Activated T-cell treated with anti-CD3 and anti-CD28 coated beads for 1 hour (primary cell): Measurements from ENCODE around the gene FGD4.

ENCODE experiments used
- DNase-seq: peaks from one replicate; pipeline ENCODE4 v3.0.0-alpha.2; 2020; ENCODE audit warnings: low read depth

FGD4 gene

GRCh38 chr12:32457251-32458025, 58.1 kb downstream of the FGD4 start:
- no peak for DNase-seq

- no peak for DNase-seq
Measured at GRCh38 chr12:32460638-32461037, 61.3 kb downstream of the FGD4 start.

- no peak for DNase-seq
Measured at GRCh38 chr12:32462908-32463307, 63.5 kb downstream of the FGD4 start.

GRCh38 chr12:32466187-32466586, 66.8 kb downstream of the FGD4 start:
- DNase-seq, result no peak

- no peak for DNase-seq
Measured at GRCh38 chr12:32466986-32467711, 67.8 kb downstream of the FGD4 start.

- DNase-seq, result no peak
Measured at GRCh38 chr12:32467959-32468863, 68.9 kb downstream of the FGD4 start.

GRCh38 chr12:32470936-32471470, 71.6 kb downstream of the FGD4 start:
- no peak for DNase-seq

- DNase-seq, result no peak
Measured at GRCh38 chr12:32471591-32472001, 72.2 kb downstream of the FGD4 start.

GRCh38 chr12:32475724-32476123, 76.4 kb downstream of the FGD4 start:
- DNase-seq, result no peak

- DNase-seq, result no peak
Measured at GRCh38 chr12:32476446-32476845, 77.1 kb downstream of the FGD4 start.

GRCh38 chr12:32477714-32478113, 78.4 kb downstream of the FGD4 start:
- DNase-seq, result no peak

GRCh38 chr12:32478166-32478565, 78.8 kb downstream of the FGD4 start:
- no peak for DNase-seq

GRCh38 chr12:32478858-32479725, 79.7 kb downstream of the FGD4 start:
- DNase-seq, result no peak

GRCh38 chr12:32482226-32482625, 82.9 kb downstream of the FGD4 start:
- DNase-seq, result no peak

GRCh38 chr12:32483499-32483898, 84.1 kb downstream of the FGD4 start:
- no peak for DNase-seq

GRCh38 chr12:32483993-32484392, 84.6 kb downstream of the FGD4 start:
- DNase-seq, result no peak

- DNase-seq, result no peak
Measured at GRCh38 chr12:32486158-32486557, 86.8 kb downstream of the FGD4 start.

GRCh38 chr12:32488132-32488531, 88.8 kb downstream of the FGD4 start:
- no peak for DNase-seq

- no peak for DNase-seq
Measured at GRCh38 chr12:32489070-32489469, 89.7 kb downstream of the FGD4 start.

GRCh38 chr12:32490801-32491200, 91.4 kb downstream of the FGD4 start:
- DNase-seq, result no peak

- no peak for DNase-seq
Measured at GRCh38 chr12:32493282-32493681, 93.9 kb downstream of the FGD4 start.
